H1 (cell line): ENCODE data around the gene RPL7A. TPM values are rescaled to one million over a fixed set of nuclear protein-coding genes. Genes with fewer than 3 reads are reported as not detected.
"Not testable (repeated sequence)": the region's sequence is repeated elsewhere in the genome, so short reads cannot be mapped to it uniquely, and the experiment has no call there.

ENCODE experiments used
- CTCF ChIA-PET: fragments of 300-600 bp; sonication (Branson Sonifier 250); formaldehyde crosslinking; loops from one replicate; lab custom pipeline; 2021; ENCODE audit not compliant: partially characterized antibody; lab: Charles Lee
- POLR2A ChIA-PET: fragments of 300-600 bp; sonication (Branson Sonifier 250); formaldehyde crosslinking; loops from one replicate; lab custom pipeline; 2021; ENCODE audit warnings: inconsistent platforms; ENCODE audit not compliant: partially characterized antibody; lab: Charles Lee
- DNase-seq, 2 experiments: peaks; one replicate each; pipeline versions ENCODE4 v3.0.0 to v3.0.0-alpha.2; 2010 to 2022; ENCODE audit warnings: low spot score in 2 of 2, low read depth in 1 of 2, mixed read lengths in 1 of 2
- FAIRE-seq: peaks from 2 replicates; lab custom pipeline; 2011; peaks lifted over from hg19 to GRCh38; lab: Jason Lieb, UNC
- H2AFZ ChIP-seq: 2 replicates; pipeline ENCODE4 v1.8.1; 2012; ENCODE audit warnings: low read length, inconsistent platforms
- H2AK5ac ChIP-seq: 2 replicates; pipeline ENCODE4 v1.6.1; 2013; ENCODE audit warnings: low read depth, low read length
- H2BK120ac ChIP-seq: replicated peaks from 2 replicates; pipeline ENCODE3; 2013; ENCODE audit warnings: low read depth, low read length, inconsistent platforms
- H2BK12ac ChIP-seq: 2 replicates; pipeline ENCODE4 v1.6.1; 2013; ENCODE audit warnings: low read depth, low read length
- H2BK15ac ChIP-seq: 2 replicates; pipeline ENCODE4 v1.6.1; 2013; ENCODE audit warnings: low read length
- H2BK20ac ChIP-seq: 2 replicates; pipeline ENCODE4 v1.6.1; 2013; ENCODE audit warnings: low read length
- H2BK5ac ChIP-seq: 2 replicates; pipeline ENCODE4 v1.6.1; 2013; ENCODE audit warnings: low read depth, low read length
- H3K14ac ChIP-seq: 2 replicates; pipeline ENCODE4 v1.6.1; 2013; ENCODE audit warnings: inconsistent platforms; ENCODE audit not compliant: insufficient read length
- H3K18ac ChIP-seq: 2 replicates; pipeline ENCODE4 v1.6.1; 2013; ENCODE audit warnings: low read length; ENCODE audit errors: extremely low read depth
- H3K23ac ChIP-seq: 2 replicates; pipeline ENCODE4 v1.6.1; 2013; ENCODE audit warnings: inconsistent platforms; ENCODE audit not compliant: insufficient read length
- H3K23me2 ChIP-seq: 2 replicates; pipeline ENCODE4 v1.6.1; 2013; ENCODE audit warnings: low read depth, low read length
- H3K27ac ChIP-seq: 2 replicates; pipeline ENCODE4 v1.6.1; 2011; ENCODE audit warnings: low read depth, low read length, inconsistent platforms
- H3K27me3 ChIP-seq, 4 experiments: replicated peaks in 1 of 4; 1 replicate in 1 of 4; 2 replicates in 3 of 4; pipeline versions ENCODE4 v1.6.1 to v1.8.1; 2011 to 2013; ENCODE audit warnings: low read length in 3 of 4, mild to moderate bottlenecking in 3 of 4, inconsistent platforms in 2 of 4, mixed read lengths in 2 of 4, moderate library complexity in 1 of 4; ENCODE audit not compliant: control insufficient read depth in 3 of 4, insufficient read depth in 3 of 4; ENCODE audit errors: extremely low read depth in 1 of 4
- H3K36me3 ChIP-seq, 4 experiments: 2 replicates each; pipeline versions ENCODE4 v1.6.1 to v1.8.1; 2011 to 2013; ENCODE audit warnings: mild to moderate bottlenecking in 4 of 4, low read length in 3 of 4, moderate library complexity in 2 of 4, control low read depth in 1 of 4, inconsistent platforms in 1 of 4; ENCODE audit not compliant: insufficient read depth in 4 of 4, control insufficient read depth in 2 of 4
- H3K4ac ChIP-seq: replicated peaks from 2 replicates; pipeline ENCODE3; 2013; ENCODE audit warnings: low read length, low read depth, mixed read lengths, inconsistent platforms; ENCODE audit not compliant: insufficient read length
- H3K4me1 ChIP-seq, 4 experiments: replicated peaks in 1 of 4; 1 replicate in 1 of 4; 2 replicates in 3 of 4; pipeline versions ENCODE4 v1.6.1 to v1.8.1; 2011 to 2013; ENCODE audit warnings: low read length in 3 of 4, inconsistent platforms in 2 of 4, mixed read lengths in 1 of 4; ENCODE audit not compliant: insufficient read depth in 4 of 4, control insufficient read depth in 3 of 4
- H3K4me2 ChIP-seq, 2 experiments: 2 replicates each; pipeline versions ENCODE4 v1.6.1 to v1.8.1; 2011 to 2013; ENCODE audit warnings: low read depth in 2 of 2, low read length in 2 of 2, control low read depth in 1 of 2, inconsistent platforms in 1 of 2, mild to moderate bottlenecking in 1 of 2; ENCODE audit not compliant: insufficient read depth in 1 of 2
- H3K4me3 ChIP-seq, 4 experiments: fragments of 200-600, 300-600 bp in 1 of 4; sonication (generic), shearing (Covaris generic), sonication (Bioruptor Twin) in 1 of 4; 2 replicates each; pipeline versions ENCODE4 v1.5.1 to v1.8.1; 2011 to 2016; ENCODE audit warnings: low read length in 4 of 4, low read depth in 3 of 4, control low read depth in 2 of 4, inconsistent platforms in 2 of 4, mild to moderate bottlenecking in 2 of 4, mixed read lengths in 1 of 4, moderate library complexity in 1 of 4; ENCODE audit not compliant: insufficient read depth in 2 of 4; ENCODE audit errors: extremely low read depth in 1 of 4
- H3K56ac ChIP-seq: replicated peaks from 2 replicates; pipeline ENCODE3; 2013; ENCODE audit warnings: low read depth, mild to moderate bottlenecking, mixed read lengths, low read length, inconsistent platforms; ENCODE audit not compliant: insufficient read length
- H3K79me1 ChIP-seq: 2 replicates; pipeline ENCODE4 v1.6.1; 2013; ENCODE audit warnings: low read depth, low read length, control low read depth
- H3K79me2 ChIP-seq, 2 experiments: 2 replicates each; pipeline versions ENCODE4 v1.6.1 to v1.8.1; 2012 to 2013; ENCODE audit warnings: low read length in 2 of 2, mild to moderate bottlenecking in 2 of 2, inconsistent platforms in 1 of 2; ENCODE audit not compliant: insufficient read depth in 2 of 2, control insufficient read depth in 1 of 2
- H3K9ac ChIP-seq, 4 experiments: replicated peaks in 1 of 4; 1 replicate in 1 of 4; 2 replicates in 3 of 4; pipeline versions ENCODE4 v1.6.1 to v1.8.1; 2011 to 2013; ENCODE audit warnings: low read depth in 3 of 4, low read length in 3 of 4, control low read depth in 2 of 4, mild to moderate bottlenecking in 2 of 4, moderate library complexity in 2 of 4, inconsistent platforms in 1 of 4; ENCODE audit errors: extremely low read depth in 1 of 4
- H3K9me3 ChIP-seq, 2 experiments: 2 replicates each; pipeline versions ENCODE4 v1.6.1 to v1.8.1; 2012 to 2013; ENCODE audit warnings: mild to moderate bottlenecking in 2 of 2, moderate library complexity in 2 of 2, control low read depth in 1 of 2, inconsistent platforms in 1 of 2, low read depth in 1 of 2, low read length in 1 of 2, mixed read lengths in 1 of 2; ENCODE audit not compliant: insufficient read depth in 2 of 2
- H4K20me1 ChIP-seq, 2 experiments: replicated peaks in 1 of 2; 2 replicates each; pipeline versions ENCODE3 to v1.8.1; 2011 to 2013; ENCODE audit warnings: inconsistent platforms in 2 of 2, low read length in 2 of 2, mild to moderate bottlenecking in 1 of 2; ENCODE audit not compliant: insufficient read depth in 2 of 2, control insufficient read depth in 1 of 2
- H4K5ac ChIP-seq: 2 replicates; pipeline ENCODE4 v1.6.1; 2013; ENCODE audit warnings: low read length, low read depth, mixed read lengths, inconsistent platforms; ENCODE audit not compliant: insufficient read length
- H4K8ac ChIP-seq: 2 replicates; pipeline ENCODE4 v1.8.0; 2013; ENCODE audit warnings: mild to moderate bottlenecking, moderate library complexity, low read length, inconsistent platforms; ENCODE audit not compliant: insufficient read depth; ENCODE audit errors: extremely low read depth
- H4K91ac ChIP-seq: replicated peaks from 2 replicates; pipeline ENCODE3; 2013; ENCODE audit warnings: low read length, mixed read lengths, inconsistent platforms; ENCODE audit not compliant: insufficient read length
- HDAC2 ChIP-seq, 2 experiments: fragments of 300-600 bp in 1 of 2; sonication (generic) in 1 of 2; IDR thresholded peaks; 2 replicates each; pipeline ENCODE4 v1.6.1; 2011 to 2012; ENCODE audit warnings: low read depth in 2 of 2, low read length in 2 of 2, mild to moderate bottlenecking in 2 of 2, moderate library complexity in 2 of 2, borderline replicate concordance in 1 of 2, inconsistent platforms in 1 of 2
- RFX5 ChIP-seq: IDR thresholded peaks from 2 replicates; pipeline ENCODE4 v1.6.1; 2011; ENCODE audit warnings: low read depth, low read length, improper control_type of control experiment, borderline replicate concordance
- SAP30 ChIP-seq: fragments of 300-600 bp; sonication (generic); IDR thresholded peaks from 2 replicates; pipeline ENCODE4 v1.7.1; 2012; ENCODE audit warnings: low read length, moderate library complexity, mild to moderate bottlenecking, inconsistent platforms; ENCODE audit not compliant: insufficient read depth, insufficient replicate concordance
- SP4 ChIP-seq: IDR thresholded peaks from 2 replicates; pipeline ENCODE4 v1.6.1; 2012; ENCODE audit warnings: low read length, inconsistent platforms
- WGBS, 2 experiments: shearing (Covaris generic) in 1 of 2; methylation state at CpG; one replicate each; pipeline versions ENCODE4 v1.1.6 to v1.1.7; 2013 to 2015; ENCODE audit warnings: low lambda C conversion rate in 2 of 2, mixed read lengths in 2 of 2, inconsistent platforms in 1 of 2, low coverage in 1 of 2, missing lambda C conversion rate in 1 of 2; ENCODE audit not compliant: insufficient replicate concordance in 2 of 2, insufficient coverage in 1 of 2, insufficient read length in 1 of 2; ENCODE audit errors: extremely low coverage in 1 of 2, missing lambda C conversion rate in 1 of 2; 5-methylcytosine and 5-hydroxymethylcytosine counted together
- polyA plus RNA-seq, 7 experiments: library from polyadenylated mRNA; depleted of rRNA in 3 of 7; stranded (reverse) in 5 of 7; unstranded in 2 of 7; fragments of >200 nt in 5 of 7; fragments of 200-250 nt in 2 of 7; gene quantifications; 1 replicate in 5 of 7; 2 replicates in 1 of 7; 4 replicates in 1 of 7; pipeline versions ENCODE4 v1.2.1 to v1.2.3, GENCODE V29; 2011 to 2013; ENCODE audit warnings: missing spikeins in 2 of 7, mixed read lengths in 2 of 7
- total RNA-seq: library from RNA; stranded (reverse); fragmentation: NEBNext Ultra II Directional; extraction: Animal tissue kit (Norgen Biotek cat#: 25700); gene quantifications from 2 replicates; pipeline ENCODE4 v1.2.1, GENCODE V29; 2021

RPL7A gene
- total and polyA plus RNA-seq, 2 of the 8 experiments (the other 6 are each of a cell fraction or from before 2014, with no cell fraction given), result 2,578 to 2,783 TPM

GRCh38 chr9:133347985-133348717 lies at the start of gene RPL7A, which contains the start of gene MED22 (continued):
- TF ChIP-seq SAP30, result no peak
- TF ChIP-seq RFX5, result no peak
- TF ChIP-seq HDAC2 (IDR thresholded peaks at IDR 0.05; ENCODE audit: borderline replicate concordance in 1 of 2, low read depth in 2 of 2, low read length in 2 of 2), result no peak
- no peak for TF ChIP-seq SP4

GRCh38 chr9:133299996-133300395 lies 48.0 kb upstream of the RPL7A start:
- H4K8ac ChIP-seq, H3K4me3 ChIP-seq, H3K56ac ChIP-seq, H4K20me1 ChIP-seq, DNase-seq, H4K91ac ChIP-seq, FAIRE-seq, H2AFZ ChIP-seq, H2BK15ac ChIP-seq, H4K5ac ChIP-seq, H3K9me3 ChIP-seq, H3K23me2 ChIP-seq, H3K4me1 ChIP-seq, H2AK5ac ChIP-seq, H3K79me2 ChIP-seq, H3K14ac ChIP-seq, H3K4ac ChIP-seq, H2BK120ac ChIP-seq, H3K27ac ChIP-seq, H3K36me3 ChIP-seq, POLR2A ChIA-PET, H3K23ac ChIP-seq, H3K18ac ChIP-seq, H2BK5ac ChIP-seq, H3K4me2 ChIP-seq, H3K9ac ChIP-seq, H3K27me3 ChIP-seq, H2BK12ac ChIP-seq, H2BK20ac ChIP-seq, CTCF ChIA-PET, H3K79me1 ChIP-seq: not testable (repeated sequence)
- WGBS, 2 experiments, result 73% methylated on average over 5 of the region's 16 CpGs; no CpG with 5 or more reads in 1 of the 2 experiments
